ENCODE results near the gene CPNE7.

Gene CPNE7

DNA sequence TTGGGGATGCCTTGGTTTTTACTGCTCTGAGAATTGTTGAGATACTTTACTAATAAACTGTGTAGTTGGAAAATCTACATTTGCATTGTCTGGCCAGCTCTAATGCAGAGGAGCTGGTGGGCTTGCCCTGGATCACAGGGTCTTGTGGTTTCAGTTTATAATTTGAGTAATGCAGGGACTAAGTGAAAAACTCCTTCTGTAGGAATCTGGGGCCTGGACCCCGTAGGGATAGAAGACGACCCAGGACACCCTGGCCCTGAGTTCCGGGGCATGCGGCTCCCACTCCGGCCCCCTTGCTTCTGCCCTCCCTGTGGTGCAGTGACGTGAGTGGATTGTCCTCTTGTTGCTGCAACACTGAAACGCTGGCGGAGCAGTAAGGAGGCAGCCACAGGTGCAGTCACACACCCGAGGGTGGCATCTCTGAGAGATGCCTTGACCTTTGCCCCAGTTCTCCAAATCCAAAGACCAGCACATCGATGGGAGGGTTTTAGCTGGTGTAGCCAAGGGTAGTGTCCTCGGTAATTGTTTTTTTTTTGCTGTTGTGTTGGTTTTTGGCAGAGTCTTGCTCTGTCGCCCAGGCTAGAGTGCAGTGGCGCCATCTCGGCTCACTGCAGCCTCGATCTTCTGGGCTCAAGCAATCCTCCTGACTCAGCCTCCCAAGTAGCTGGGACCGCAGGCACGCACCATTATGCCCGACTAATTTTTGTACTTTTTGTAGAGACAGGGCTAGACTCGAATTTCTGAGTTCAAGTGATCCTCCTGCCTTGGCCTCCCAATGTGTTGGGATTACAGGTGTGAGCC is 17.7 kb upstream of the CPNE7 start:
- DNase-seq: no peak
- Mint-ChIP-seq H3K9me3 (no peaks in the 10 kb centered on the region), H3K4me3 (no peak overlapping the region), H3K27me3 (no peaks in the 10 kb centered on the region), H3K27ac (no peak overlapping the region), H3K4me1 (peaks cover 41% of the 10 kb centered on the region)
- ATAC-seq: no peak

DNA sequence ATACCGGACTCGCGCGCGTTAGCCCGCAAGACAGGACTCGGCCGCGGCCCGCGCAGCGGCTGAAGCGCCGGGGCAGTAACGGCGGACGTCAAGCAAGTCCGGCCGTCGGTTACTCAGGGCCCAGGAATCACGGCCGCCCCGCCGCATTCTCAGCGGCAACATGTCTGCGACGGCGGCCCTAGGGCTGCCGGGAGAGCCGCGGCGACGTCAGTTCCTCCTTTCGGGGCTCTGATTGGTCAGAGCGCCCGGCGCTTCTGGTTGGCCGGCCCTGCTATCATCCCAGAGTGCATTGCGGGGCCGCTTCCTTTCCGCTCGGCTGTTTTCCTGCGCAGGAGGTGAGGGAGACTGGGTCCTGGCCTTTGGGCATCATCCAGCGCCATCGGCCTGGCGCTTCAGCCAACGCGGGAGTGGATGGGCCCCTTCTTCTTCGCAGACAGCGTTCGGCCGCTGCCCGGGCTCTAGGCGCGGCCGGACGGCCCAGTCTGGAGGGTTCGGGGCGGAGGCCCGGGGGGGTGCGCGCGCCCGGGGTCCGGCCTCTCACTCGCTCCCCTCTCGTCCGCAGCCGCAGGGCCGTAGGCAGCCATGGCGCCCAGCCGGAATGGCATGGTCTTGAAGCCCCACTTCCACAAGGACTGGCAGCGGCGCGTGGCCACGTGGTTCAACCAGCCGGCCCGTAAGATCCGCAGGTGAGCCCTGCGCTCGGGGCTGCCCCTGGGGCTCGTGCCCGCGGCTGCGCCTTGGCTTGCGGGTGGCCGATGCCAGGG is 15.0 kb upstream of the CPNE7 start, which contains the start of gene RPL13:
TSS of gene RPL13 (plus strand) at position 305 of the 764 bp plus-strand sequence. CDS start at position 583, 278 bp downstream.
- peak; percentile 91 to 94 for DNase-seq
- Mint-ChIP-seq H3K27me3 (no peaks in the 10 kb centered on the region), H3K27ac (peak within 1 kb of the TSS; percentile 94 to 98), H3K4me3 (peak within 1 kb of the TSS; percentile 87 to 88), H3K4me1 (peaks cover 68% of the 10 kb centered on the region), H3K9me3 (no peaks in the 10 kb centered on the region)
- ATAC-seq: peak; percentile 92

DNA sequence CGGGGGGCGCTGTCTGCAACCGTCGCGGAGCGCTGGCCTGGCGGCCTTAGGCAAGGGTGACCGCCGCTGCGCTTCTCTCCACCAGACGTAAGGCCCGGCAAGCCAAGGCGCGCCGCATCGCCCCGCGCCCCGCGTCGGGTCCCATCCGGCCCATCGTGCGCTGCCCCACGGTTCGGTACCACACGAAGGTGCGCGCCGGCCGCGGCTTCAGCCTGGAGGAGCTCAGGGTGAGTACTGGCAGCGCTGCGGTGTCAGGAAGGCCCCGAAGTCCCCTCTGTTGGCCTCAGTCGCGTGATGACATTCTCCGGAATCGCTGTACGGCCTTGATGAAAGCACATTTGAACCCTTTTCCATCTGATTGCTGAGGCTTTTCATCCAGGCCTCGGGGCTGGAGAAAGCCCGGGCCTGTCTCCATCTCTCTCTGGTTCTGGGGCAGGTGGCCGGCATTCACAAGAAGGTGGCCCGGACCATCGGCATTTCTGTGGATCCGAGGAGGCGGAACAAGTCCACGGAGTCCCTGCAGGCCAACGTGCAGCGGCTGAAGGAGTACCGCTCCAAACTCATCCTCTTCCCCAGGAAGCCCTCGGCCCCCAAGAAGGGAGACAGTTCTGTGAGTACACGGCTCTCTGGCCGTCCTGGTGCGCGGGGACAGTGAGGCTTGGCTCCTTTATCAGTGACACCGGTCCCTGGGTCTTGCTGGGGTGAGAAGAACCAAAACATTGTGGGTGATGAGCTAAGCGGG is 14.2 kb upstream of the CPNE7 start:
- H3K27me3 Mint-ChIP-seq: no peaks in the 10 kb centered on the region
- peaks cover 76% of the 10 kb centered on the region for H3K4me1 Mint-ChIP-seq
- no peaks in the 10 kb centered on the region for H3K9me3 Mint-ChIP-seq
- ATAC-seq (no peak), DNase-seq (no peak)
- H3K27ac Mint-ChIP-seq: peak overlapping the region; percentile 92 to 98
- H3K4me3 Mint-ChIP-seq: peak overlapping the region; percentile 86 to 87

DNA sequence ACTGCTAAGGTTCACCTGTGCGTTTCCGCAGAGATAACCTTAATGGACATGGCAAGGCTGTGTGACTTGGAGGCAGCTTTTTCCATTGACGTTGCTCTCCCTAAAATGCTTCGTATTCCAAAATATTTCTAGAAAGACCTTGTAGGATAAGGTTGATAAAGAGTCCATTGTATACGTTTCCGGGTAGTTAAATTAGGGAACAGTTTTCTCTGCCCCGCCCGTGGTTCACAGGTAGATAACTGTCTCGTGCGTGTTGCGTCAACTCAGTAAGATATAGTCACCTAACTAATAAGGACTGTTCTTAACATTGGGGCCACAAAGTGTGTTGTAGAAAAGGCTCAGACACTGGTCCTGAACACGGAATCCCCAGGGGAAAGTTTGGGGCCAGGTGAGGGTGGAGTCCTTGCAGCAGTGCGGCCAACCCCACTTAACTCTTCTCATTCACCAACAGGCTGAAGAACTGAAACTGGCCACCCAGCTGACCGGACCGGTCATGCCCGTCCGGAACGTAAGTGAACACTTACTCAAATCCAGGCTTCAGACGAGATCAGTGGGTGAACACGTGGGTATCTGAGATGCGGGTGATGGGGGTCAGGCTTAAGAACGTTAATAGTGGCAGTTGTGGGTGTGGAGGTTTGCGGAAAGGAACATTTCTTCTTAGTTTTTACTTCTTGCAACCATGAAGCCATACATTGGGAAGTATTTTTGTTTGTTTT is 13.5 kb upstream of the CPNE7 start:
- Mint-ChIP-seq H3K9me3 (no peaks in the 10 kb centered on the region), H3K27me3 (no peaks in the 10 kb centered on the region), H3K27ac (peak overlapping the region; percentile 92 to 98), H3K4me1 (peaks cover 73% of the 10 kb centered on the region), H3K4me3 (peak overlapping the region; percentile 86 to 87)
- DNase-seq: no peak
- ATAC-seq: no peak

DNA sequence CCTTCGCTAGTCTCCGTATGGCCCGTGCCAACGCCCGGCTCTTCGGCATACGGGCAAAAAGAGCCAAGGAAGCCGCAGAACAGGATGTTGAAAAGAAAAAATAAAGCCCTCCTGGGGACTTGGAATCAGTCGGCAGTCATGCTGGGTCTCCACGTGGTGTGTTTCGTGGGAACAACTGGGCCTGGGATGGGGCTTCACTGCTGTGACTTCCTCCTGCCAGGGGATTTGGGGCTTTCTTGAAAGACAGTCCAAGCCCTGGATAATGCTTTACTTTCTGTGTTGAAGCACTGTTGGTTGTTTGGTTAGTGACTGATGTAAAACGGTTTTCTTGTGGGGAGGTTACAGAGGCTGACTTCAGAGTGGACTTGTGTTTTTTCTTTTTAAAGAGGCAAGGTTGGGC is 12.6 kb upstream of the CPNE7 start:
- Mint-ChIP-seq H3K4me1 (peaks cover 64% of the 10 kb centered on the region), H3K27me3 (no peaks in the 10 kb centered on the region), H3K4me3 (peak overlapping the region; percentile 86 to 87), H3K27ac (peak overlapping the region in 1 of 2 donors; percentile 92), H3K9me3 (no peaks in the 10 kb centered on the region)
- DNase-seq (no peak), ATAC-seq (no peak)

DNA sequence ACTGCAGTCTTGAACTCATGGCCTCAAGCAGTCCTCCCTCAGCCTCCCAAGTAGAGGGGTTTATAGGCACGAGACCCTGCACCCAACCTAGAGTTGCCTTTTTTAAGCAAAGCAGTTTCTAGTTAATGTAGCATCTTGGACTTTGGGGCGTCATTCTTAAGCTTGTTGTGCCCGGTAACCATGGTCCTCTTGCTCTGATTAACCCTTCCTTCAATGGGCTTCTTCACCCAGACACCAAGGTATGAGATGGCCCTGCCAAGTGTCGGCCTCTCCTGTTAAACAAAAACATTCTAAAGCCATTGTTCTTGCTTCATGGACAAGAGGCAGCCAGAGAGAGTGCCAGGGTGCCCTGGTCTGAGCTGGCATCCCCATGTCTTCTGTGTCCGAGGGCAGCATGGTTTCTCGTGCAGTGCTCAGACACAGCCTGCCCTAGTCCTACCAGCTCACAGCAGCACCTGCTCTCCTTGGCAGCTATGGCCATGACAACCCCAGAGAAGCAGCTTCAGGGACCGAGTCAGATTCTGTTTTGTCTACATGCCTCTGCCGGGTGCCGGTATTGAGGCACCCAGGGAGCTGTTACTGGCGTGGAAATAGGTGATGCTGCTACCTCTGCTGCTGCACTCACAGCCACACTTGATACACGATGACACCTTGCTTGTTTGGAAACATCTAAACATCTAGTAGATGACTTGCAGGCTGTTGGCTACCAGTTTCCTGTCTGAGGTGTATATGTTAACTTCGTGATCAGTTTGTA is 11.7 kb upstream of the CPNE7 start:
- DNase-seq (no peak), ATAC-seq (no peak)
- Mint-ChIP-seq H3K9me3 (no peaks in the 10 kb centered on the region), H3K4me3 (peak overlapping the region; percentile 51 to 74), H3K27me3 (no peaks in the 10 kb centered on the region), H3K4me1 (peaks cover 62% of the 10 kb centered on the region), H3K27ac (peak overlapping the region in 1 of 2 donors; percentile 59)

DNA sequence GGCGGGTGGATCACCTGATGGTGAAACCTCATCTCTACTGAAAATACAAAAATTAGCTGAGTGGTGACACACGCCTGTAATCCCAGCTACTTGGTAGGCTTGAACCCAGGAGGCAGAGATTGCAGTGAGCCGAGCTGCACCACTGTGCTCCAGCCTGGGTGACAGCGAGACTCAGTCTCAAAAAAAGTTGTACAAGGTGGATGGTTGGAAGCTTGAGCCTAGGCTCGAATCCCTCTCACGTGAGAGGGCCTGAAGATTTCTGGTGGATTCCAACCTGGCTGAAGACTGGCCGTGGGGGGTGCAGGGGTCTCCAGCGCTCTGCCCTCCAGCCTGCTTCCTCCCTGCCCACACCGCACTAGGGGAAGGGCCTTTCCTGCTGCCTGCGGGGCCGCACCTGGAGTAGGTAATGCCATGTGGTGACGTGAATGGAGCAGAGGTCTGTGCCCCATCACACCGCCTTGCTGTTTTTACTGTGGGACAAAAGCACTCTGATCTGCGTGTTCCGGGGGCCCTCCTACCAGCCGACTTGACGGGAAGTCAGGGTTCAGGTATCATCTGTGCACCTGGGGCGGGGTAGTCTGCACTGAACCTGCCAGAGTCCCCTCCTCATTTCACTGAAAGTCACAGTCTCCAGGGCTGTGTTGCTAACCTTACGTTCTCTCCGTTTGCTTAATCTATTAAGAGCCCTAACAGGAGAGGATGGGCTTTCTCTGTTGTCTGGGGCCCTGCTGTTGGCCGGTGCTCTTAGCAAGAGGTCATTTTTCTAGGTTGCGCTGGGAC is 10.9 kb upstream of the CPNE7 start:
- ATAC-seq: no peak
- Mint-ChIP-seq H3K9me3 (no peaks in the 10 kb centered on the region), H3K4me1 (peaks cover 55% of the 10 kb centered on the region), H3K4me3 (peak overlapping the region; percentile 51 to 74), H3K27me3 (no peaks in the 10 kb centered on the region), H3K27ac (peak overlapping the region in 1 of 2 donors; percentile 71)
- no peak for DNase-seq

DNA sequence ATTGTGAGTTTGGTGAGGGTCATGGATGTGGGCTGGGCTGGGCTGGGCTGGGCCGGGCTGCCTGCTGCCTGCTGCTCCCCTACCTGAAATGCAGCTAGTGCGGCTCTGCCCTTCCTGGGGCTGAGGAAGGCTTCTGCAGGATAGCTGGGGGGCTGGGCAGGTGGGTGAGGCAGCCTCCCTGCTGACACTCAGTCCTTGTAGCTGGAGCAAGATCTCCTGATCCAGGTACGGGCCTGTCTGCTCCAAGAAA is 10.4 kb upstream of the CPNE7 start:
- H3K27ac Mint-ChIP-seq: peak overlapping the region in 1 of 2 donors; percentile 71
- peaks cover 52% of the 10 kb centered on the region for H3K4me1 Mint-ChIP-seq
- peaks cover 4% of the 10 kb centered on the region for H3K27me3 Mint-ChIP-seq
- ATAC-seq (no peak), DNase-seq (no peak)
- H3K9me3 Mint-ChIP-seq: no peaks in the 10 kb centered on the region
- H3K4me3 Mint-ChIP-seq: peak overlapping the region; percentile 51 to 74

DNA sequence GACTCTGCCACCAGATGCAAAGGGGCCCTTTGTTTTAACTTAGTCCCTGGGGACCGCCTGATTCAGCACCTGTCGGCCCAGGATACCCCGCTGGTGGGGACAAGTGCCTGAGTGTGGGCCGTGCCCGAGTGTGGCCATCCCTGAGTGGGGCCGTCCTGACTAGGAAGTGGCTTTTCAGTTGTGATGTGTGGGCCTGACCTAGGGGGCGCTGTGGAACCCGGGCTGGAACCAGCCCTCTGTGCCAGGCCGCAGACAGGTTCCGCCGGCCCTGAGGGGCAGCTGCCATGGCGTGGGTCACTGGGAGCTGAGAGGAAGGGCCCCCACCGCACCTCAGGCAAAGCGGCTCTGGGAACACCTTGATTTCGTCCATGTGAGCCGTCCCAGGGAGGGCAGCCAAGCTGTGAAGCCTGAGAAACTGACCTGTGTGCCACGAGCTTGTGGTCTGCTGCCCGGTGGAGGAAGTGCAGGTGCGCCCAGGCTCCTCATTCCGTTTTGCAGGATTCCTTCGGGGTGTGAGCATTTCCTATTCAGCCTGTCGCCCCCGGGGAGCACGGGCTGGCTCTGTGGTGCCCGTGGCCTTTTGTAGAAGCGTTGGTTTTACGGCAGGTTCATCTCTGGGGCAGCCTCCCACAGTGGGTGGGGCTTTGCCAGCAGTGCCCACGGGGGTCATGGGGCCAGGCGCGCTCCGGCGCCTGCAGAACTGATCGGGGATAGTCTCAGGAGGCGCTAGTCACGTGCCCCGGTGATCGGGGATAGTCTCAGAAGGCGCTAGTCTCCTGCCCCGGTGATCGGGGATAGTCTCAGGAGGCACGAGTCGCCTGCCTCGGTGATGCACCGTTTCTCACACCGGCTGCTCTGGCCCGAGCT is 9.8 kb upstream of the CPNE7 start:
- ATAC-seq (peak; percentile 65), DNase-seq (peak; percentile 47 to 58)
- Mint-ChIP-seq H3K27ac (peak overlapping the region in 1 of 2 donors; percentile 88), H3K4me1 (peaks cover 52% of the 10 kb centered on the region), H3K9me3 (no peaks in the 10 kb centered on the region), H3K27me3 (peaks cover 7% of the 10 kb centered on the region), H3K4me3 (peak overlapping the region; percentile 51 to 74)

DNA sequence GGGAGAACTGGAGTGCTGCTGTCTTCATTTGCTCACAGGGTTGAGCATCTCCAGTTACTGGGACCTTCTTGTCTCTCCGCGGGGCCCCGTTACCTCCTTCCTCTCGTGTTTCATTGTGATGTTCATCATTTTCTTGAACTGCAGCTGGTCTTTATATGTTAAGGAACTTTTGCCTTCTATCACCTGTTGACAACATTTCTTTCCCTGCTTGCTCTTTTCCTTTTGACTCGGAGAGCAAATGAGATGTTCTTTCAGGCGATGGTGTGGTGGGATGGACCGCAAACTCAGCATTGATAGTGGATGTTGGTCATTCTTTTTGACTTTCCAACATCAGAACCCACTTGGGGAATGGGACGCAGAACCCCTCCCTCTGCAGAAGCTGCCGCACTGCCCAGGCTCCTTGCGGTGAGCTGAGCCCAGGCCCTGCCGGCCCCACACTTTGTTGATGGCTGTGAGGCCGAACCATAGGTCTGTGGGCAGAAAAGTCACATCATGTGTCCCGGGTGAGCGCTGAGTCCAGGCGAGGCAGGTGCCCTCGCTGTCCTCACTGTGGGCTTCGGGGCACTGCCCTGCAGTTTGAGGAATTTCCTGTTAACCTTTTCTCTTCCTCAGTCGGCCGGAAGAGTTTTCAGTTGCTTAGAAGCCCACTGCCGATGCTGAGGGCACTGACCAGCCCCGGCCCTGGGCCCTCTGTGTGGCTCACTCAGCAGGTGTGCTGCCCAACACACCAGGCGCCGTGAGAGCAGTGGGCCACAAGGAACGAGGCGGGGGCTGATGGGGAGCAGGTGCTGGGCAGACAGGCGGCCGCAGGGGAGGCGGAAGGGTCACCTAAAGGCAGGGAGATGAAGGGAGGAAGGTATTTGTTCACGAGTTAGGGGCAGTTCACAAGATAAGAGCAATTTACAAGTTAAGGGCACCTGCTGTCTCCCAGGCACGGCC is 7.6 kb upstream of the CPNE7 start:
- Mint-ChIP-seq H3K27me3 (peaks cover 24% of the 10 kb centered on the region), H3K4me3 (no peak overlapping the region), H3K27ac (peak overlapping the region in 1 of 2 donors; percentile 64), H3K9me3 (no peaks in the 10 kb centered on the region), H3K4me1 (peaks cover 47% of the 10 kb centered on the region)
- no peak for DNase-seq
- ATAC-seq: no peak

DNA sequence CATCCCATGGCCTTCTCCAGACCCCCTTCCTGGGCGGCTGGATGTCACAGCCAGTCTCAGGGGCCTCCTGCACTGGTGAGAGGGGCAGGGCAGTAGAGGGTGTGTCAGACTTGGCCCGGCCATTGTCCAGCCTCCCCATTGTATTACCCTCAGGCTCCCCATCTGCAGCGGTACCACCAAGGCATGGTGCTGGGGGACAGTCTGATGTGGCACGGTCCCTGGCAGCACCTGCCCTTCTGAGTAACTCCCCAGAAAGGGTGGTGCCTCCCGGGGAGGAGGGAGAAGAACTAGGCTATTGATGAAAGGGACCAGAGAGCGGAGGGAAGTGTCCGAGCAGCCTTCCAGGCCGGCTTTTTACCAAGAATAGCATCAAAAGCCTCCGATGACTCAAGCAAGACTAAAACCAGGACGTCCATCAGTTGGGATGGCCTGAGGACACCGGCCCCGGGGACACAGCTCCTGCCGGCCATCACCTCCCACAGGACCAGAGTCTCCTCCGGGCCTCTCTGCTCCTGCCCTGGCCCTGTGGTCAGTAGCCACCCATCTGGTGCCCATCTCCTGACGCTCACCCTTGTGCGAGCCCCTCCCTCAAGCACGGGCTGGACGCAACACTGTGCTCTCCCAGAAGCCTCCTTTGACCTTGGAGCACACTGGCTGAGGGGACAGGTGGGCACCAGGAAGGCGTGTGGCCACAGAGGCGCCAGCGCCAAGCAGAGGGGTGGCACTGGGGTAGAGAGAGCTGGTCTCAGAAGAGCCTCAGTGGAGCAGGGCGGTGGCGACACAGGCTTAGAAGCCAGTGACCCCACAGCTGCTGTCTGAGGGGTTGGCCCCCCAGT is 5.8 kb upstream of the CPNE7 start:
- no peaks in the 10 kb centered on the region for H3K9me3 Mint-ChIP-seq
- no peak overlapping the region for H3K27ac Mint-ChIP-seq
- ATAC-seq: no peak
- H3K4me1 Mint-ChIP-seq: peaks cover 47% of the 10 kb centered on the region
- no peak overlapping the region for H3K4me3 Mint-ChIP-seq
- peaks cover 42% of the 10 kb centered on the region for H3K27me3 Mint-ChIP-seq
- no peak for DNase-seq
